ENCODE results near the gene AP2A2. TPM values are rescaled to one million over a fixed set of nuclear protein-coding genes. Genes with fewer than 3 reads are reported as not detected.

The AP2A2 gene
- polyA plus RNA-seq, 3 donors, result 5.7 to 61.0 (median 8.2) TPM

GRCh38 chr11:1012740-1013630 lies 87.3 kb downstream of the AP2A2 start:
- no peak for DNase-seq
- H3K4me2 ChIP-seq (replicated peaks; ENCODE audit: extremely low read depth, low read length, poor library complexity, severe bottlenecking), result no peak overlapping the region
- H3K9me3 ChIP-seq (replicated peaks in 1 of 2; ENCODE audit: control insufficient read depth in 1 of 2, insufficient read depth in 1 of 2, low read length in 2 of 2), result peaks cover 0 to 9% of the 10 kb centered on the region in 2 donors
- no peak overlapping the region for H3K9ac ChIP-seq (ENCODE audit: insufficient read depth, low read length, poor library complexity, severe bottlenecking)
- Mint-ChIP-seq H3K9me3 (peaks cover 3 to 16% (median 13%) of the 10 kb centered on the region in 7 donors), H3K4me1 (no peaks in the 10 kb centered on the region), H3K27me3 (ENCODE audit: low read depth in 3 of 3) (no peaks in the 10 kb centered on the region), H3K4me3 (no peak overlapping the region), H3K27ac (no peak overlapping the region), H3K36me3 (peaks cover 36 to 38% of the 10 kb centered on the region in 2 donors)
- no peaks in the 10 kb centered on the region for H3K4me1 ChIP-seq (ENCODE audit: control insufficient read depth in 1 of 2, insufficient read depth in 2 of 2, low read length in 2 of 2)
- no peak overlapping the region for H3K4me3 ChIP-seq (replicated peaks in 1 of 3; ENCODE audit: low read depth in 2 of 3, low read length in 3 of 3)
- H3K79me2 ChIP-seq (ENCODE audit: insufficient read depth, low read length), result no peaks in the 10 kb centered on the region
- no peak overlapping the region for H2AFZ ChIP-seq (ENCODE audit: insufficient read depth, low read depth, low read length, poor library complexity, severe bottlenecking)
- no peak overlapping the region for H3K27ac ChIP-seq (ENCODE audit: low read depth in 1 of 2, low read length in 2 of 2)
- no peaks in the 10 kb centered on the region for H3K27me3 ChIP-seq (ENCODE audit: control insufficient read depth in 2 of 2, insufficient read depth in 2 of 2, low read length in 2 of 2)
- peaks cover 36 to 39% of the 10 kb centered on the region in 2 donors for H3K36me3 ChIP-seq (replicated peaks in 1 of 2; ENCODE audit: control insufficient read depth in 1 of 2, insufficient read depth in 2 of 2, low read length in 2 of 2)
- peaks cover 4% of the 10 kb centered on the region for H4K20me1 ChIP-seq (ENCODE audit: insufficient read depth, low read length)
- intact Hi-C loops (cut with micrococcal nuclease), result no loop called here
- WGBS (ENCODE audit: insufficient coverage), result 92% methylated on average over 23 of the region's 28 CpGs
- no peak for TF ChIP-seq CTCF (IDR thresholded peaks at IDR 0.05)

- no peak for DNase-seq
Measured at GRCh38 chr11:1013631-1013935, 87.9 kb downstream of the AP2A2 start.

More at GRCh38 chr11:1013631-1013935, 87.9 kb downstream of the AP2A2 start:
- Histone ChIP-seq H4K20me1 (ENCODE audit: insufficient read depth, low read length) (peaks cover 4% of the 10 kb centered on the region), H3K4me1 (ENCODE audit: control insufficient read depth in 1 of 2, insufficient read depth in 2 of 2, low read length in 2 of 2) (no peaks in the 10 kb centered on the region), H3K9ac (ENCODE audit: insufficient read depth, low read length, poor library complexity, severe bottlenecking) (no peak overlapping the region), H3K79me2 (ENCODE audit: insufficient read depth, low read length) (no peaks in the 10 kb centered on the region), H3K36me3 (replicated peaks in 1 of 2; ENCODE audit: control insufficient read depth in 1 of 2, insufficient read depth in 2 of 2, low read length in 2 of 2) (peaks cover 31 to 33% of the 10 kb centered on the region in 2 donors), H2AFZ (ENCODE audit: insufficient read depth, low read depth, low read length, poor library complexity, severe bottlenecking) (no peak overlapping the region), H3K27me3 (ENCODE audit: control insufficient read depth in 2 of 2, insufficient read depth in 2 of 2, low read length in 2 of 2) (no peaks in the 10 kb centered on the region), H3K27ac (ENCODE audit: low read depth in 1 of 2, low read length in 2 of 2) (no peak overlapping the region), H3K4me2 (replicated peaks; ENCODE audit: extremely low read depth, low read length, poor library complexity, severe bottlenecking) (no peak overlapping the region), H3K9me3 (replicated peaks in 1 of 2; ENCODE audit: control insufficient read depth in 1 of 2, insufficient read depth in 1 of 2, low read length in 2 of 2) (peaks cover 0 to 9% of the 10 kb centered on the region in 2 donors), H3K4me3 (replicated peaks in 1 of 3; ENCODE audit: low read depth in 2 of 3, low read length in 3 of 3) (no peak overlapping the region)
- no peaks in the 10 kb centered on the region for H3K27me3 Mint-ChIP-seq (ENCODE audit: low read depth in 3 of 3)
- H3K9me3 Mint-ChIP-seq, result peaks cover 3 to 16% (median 13%) of the 10 kb centered on the region in 7 donors
- H3K27ac Mint-ChIP-seq, result no peak overlapping the region
- intact Hi-C loops (cut with micrococcal nuclease), result no loop called here
- no peak for TF ChIP-seq CTCF (IDR thresholded peaks at IDR 0.05)
- WGBS (ENCODE audit: insufficient coverage), result 98% methylated on average over 11 of the region's 12 CpGs
- no peak overlapping the region for H3K4me3 Mint-ChIP-seq
- H3K36me3 Mint-ChIP-seq, result peaks cover 34 to 35% of the 10 kb centered on the region in 2 donors
- H3K4me1 Mint-ChIP-seq, result no peaks in the 10 kb centered on the region

All from CD14-positive monocyte (primary cell).